C4-2B (cell line): ENCODE results near the gene PROX1.

Experiments
- H3K27ac ChIP-seq: fragments of 450-650 bp; 2 replicates; pipeline ENCODE4 v1.5.1; 2017
- CTCF ChIP-seq: fragments of 450-650 bp; conservative IDR thresholded peaks from 2 replicates; pipeline ENCODE4 v1.5.1; 2017; ENCODE audit warnings: mild to moderate bottlenecking
- ZFX ChIP-seq: fragments of 450-650 bp; IDR thresholded peaks from 2 replicates; pipeline ENCODE4 v1.6.1; 2017

Gene PROX1

GRCh38 chr1:213987927-213988506 is at the start of gene PROX1:
TSS of gene PROX1 (plus strand) at chr1:213987973. CDS start at chr1:213996536, 8,563 bp downstream.
- peak; percentile 29 for TF ChIP-seq CTCF
- TF ChIP-seq ZFX, result no peak
- H3K27ac ChIP-seq, result no peak within 1 kb of the TSS

GRCh38 chr1:213938776-213939175 is 49.0 kb upstream of the PROX1 start:
- H3K27ac ChIP-seq, result no peak overlapping the region
- TF ChIP-seq CTCF, result no peak
- TF ChIP-seq ZFX, result no peak

GRCh38 chr1:213939888-213940287 is 47.9 kb upstream of the PROX1 start:
- H3K27ac ChIP-seq, result no peak overlapping the region
- TF ChIP-seq CTCF, result no peak
- TF ChIP-seq ZFX, result no peak

- TF ChIP-seq CTCF (no peak), ZFX (no peak)
- no peak overlapping the region for H3K27ac ChIP-seq
Measured at GRCh38 chr1:213940947-213941346, 46.8 kb upstream of the PROX1 start.

- TF ChIP-seq ZFX (no peak), CTCF (no peak)
- H3K27ac ChIP-seq, result no peak overlapping the region
Measured at GRCh38 chr1:213942061-213942460, 45.7 kb upstream of the PROX1 start.

- TF ChIP-seq ZFX (no peak), CTCF (no peak)
- H3K27ac ChIP-seq, result no peak overlapping the region
Measured at GRCh38 chr1:213947200-213947801, 40.5 kb upstream of the PROX1 start.

- no peak overlapping the region for H3K27ac ChIP-seq
- TF ChIP-seq ZFX (no peak), CTCF (no peak)
Measured at GRCh38 chr1:213951876-213952275, 35.9 kb upstream of the PROX1 start.
